Ovary (tissue), 9 donors: ENCODE measurements around the gene QPRT. TPM values are rescaled to one million over a fixed set of nuclear protein-coding genes. Genes with fewer than 3 reads are reported as not detected.

Experiments used
- DNase-seq, 5 donors: peaks; one replicate each; pipeline ENCODE4 v3.0.0-alpha.2; 2019 to 2020
- H3K27ac ChIP-seq, 2 donors: fragments of 200-600 bp; one replicate each; pipeline versions ENCODE4 v1.5.1 to v1.8.0; 2019 to 2022
- H3K27me3 ChIP-seq: fragments of 200-600 bp; one replicate; pipeline ENCODE4 v1.8.0; 2022
- H3K36me3 ChIP-seq: fragments of 200-600 bp; sonication (generic); one replicate; pipeline ENCODE4 v1.5.1; 2019
- H3K4me1 ChIP-seq: one replicate; pipeline ENCODE4 v1.8.1; 2013; ENCODE audit warnings: mild to moderate bottlenecking, moderate library complexity; ENCODE audit not compliant: insufficient read depth
- H3K4me3 ChIP-seq: fragments of 200-600 bp; sonication (generic); one replicate; pipeline ENCODE4 v1.5.1; 2017
- H3K9me3 ChIP-seq, 2 donors: fragments of 200-600 bp in 1 of 2; sonication (generic) in 1 of 2; one replicate each; pipeline versions ENCODE4 v1.5.1 to v1.8.1; 2013 to 2019; ENCODE audit warnings: mild to moderate bottlenecking in 1 of 2, moderate library complexity in 1 of 2
- EP300 ChIP-seq: sonication (generic); formaldehyde crosslinking; IDR thresholded peaks from one replicate; pipeline ENCODE4 v1.6.1; 2017; ENCODE audit warnings: antibody characterized with exemption
- POLR2A ChIP-seq: fragments of 450-650 bp; IDR thresholded peaks from one replicate; pipeline ENCODE4 v1.6.1; 2017; ENCODE audit warnings: antibody characterized with exemption, mild to moderate bottlenecking, moderate library complexity
- WGBS, 3 donors: extraction: QIAGEN DNeasy Blood & Tissue Kit in 1 of 3; methylation state at CpG; one replicate each; pipeline versions ENCODE4 v1.1.5 to v1.1.7; 2013 to 2017; 5-methylcytosine and 5-hydroxymethylcytosine counted together
- intact Hi-C, 4 donors: fragments of 100-400 bp; cut with DNase I; formaldehyde crosslinking; loops; one replicate each; pipeline versions ENCODE4 v1.11.0 to v1.15.1; 2022 to 2023
- polyA plus RNA-seq, 2 donors: library from polyadenylated mRNA; stranded (reverse); fragments of 200-250 nt in 1 of 2; fragments of 350-450 nt in 1 of 2; fragmentation: Illumina TruSeq in 1 of 2; extraction: RNeasy Lipid Tissue Mini Kit (QIAGEN cat#74804) in 1 of 2; gene quantifications; one replicate each; pipeline ENCODE4 v1.2.3, GENCODE V29; 2013 to 2014
- total RNA-seq, 7 donors: library from RNA; depleted of rRNA in 2 of 7; stranded (reverse); fragments of >200 nt in 2 of 7; fragmentation: NEBNext Ultra II Directional in 3 of 7; extraction: Animal tissue kit (Norgen Biotek cat#: 25700) in 3 of 7; gene quantifications; one replicate each; pipeline versions ENCODE4 v1.1.0 to v1.2.4, GENCODE V29; 2016 to 2023
- TF ChIP-seq, protein P1 (sequence below), 3 donors: fragments of 450-650 bp in 2 of 3; fragments of 200-600 bp in 1 of 3; IDR thresholded peaks; one replicate each; pipeline versions ENCODE4 v1.5.1 to v1.8.0; 2016 to 2022; ENCODE audit warnings: antibody characterized with exemption in 3 of 3, mild to moderate bottlenecking in 1 of 3
- donor health status: DM: no; HTN: no; CAD: no; lungs with moderate emphysema.
- donor health status: DM: no; HTN: no; CAD: no.
- donor health status: Bipolar disorder and iron deficiency.
- donor health status: DM: yes; HTN: yes; CAD: no.
- donor health status: DM: no; HTN: no; CAD: no.
- donor health status: DM: yes; HTN: yes; CAD: no.

Gene QPRT
- total and polyA plus RNA-seq, 9 donors = 21.4 to 67.9 (median 43.1) TPM

DNA sequence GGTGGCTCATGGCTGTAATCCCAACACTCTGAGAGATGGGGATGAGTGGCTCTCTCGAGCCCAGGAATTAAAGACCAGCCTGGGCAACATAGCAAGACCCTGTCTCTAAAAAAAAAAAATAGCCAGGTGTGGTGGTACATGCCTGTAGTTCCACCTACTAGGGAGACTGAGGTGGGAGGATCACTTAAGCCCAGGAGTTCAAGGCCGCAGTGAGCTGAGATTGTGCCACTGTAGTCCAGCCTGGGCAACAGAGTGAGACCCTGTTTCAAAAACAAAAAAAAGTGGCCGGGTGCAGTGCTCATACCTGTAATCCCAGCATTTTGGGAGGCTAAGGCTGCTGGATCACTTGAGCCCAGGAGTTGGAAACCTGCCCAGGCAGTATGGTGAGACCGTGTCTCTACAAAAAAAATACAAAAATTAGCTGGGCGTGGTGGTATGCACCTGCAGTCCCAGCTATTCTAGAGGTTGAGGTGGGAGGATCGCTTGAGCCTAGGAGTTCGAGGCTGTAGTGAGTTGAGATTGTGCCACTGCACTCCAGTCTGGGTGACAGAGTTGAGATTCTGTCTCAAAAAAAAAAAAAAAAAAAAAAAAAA is 63.8 kb downstream of the QPRT start:
- H3K27ac ChIP-seq = no peak overlapping the region
- H3K4me3 ChIP-seq = no peak overlapping the region
- H3K4me1 ChIP-seq = no peaks in the 10 kb centered on the region
- TF ChIP-seq POLR2A (no peak), EP300 (no peak)
- TF ChIP-seq, protein P1, sequence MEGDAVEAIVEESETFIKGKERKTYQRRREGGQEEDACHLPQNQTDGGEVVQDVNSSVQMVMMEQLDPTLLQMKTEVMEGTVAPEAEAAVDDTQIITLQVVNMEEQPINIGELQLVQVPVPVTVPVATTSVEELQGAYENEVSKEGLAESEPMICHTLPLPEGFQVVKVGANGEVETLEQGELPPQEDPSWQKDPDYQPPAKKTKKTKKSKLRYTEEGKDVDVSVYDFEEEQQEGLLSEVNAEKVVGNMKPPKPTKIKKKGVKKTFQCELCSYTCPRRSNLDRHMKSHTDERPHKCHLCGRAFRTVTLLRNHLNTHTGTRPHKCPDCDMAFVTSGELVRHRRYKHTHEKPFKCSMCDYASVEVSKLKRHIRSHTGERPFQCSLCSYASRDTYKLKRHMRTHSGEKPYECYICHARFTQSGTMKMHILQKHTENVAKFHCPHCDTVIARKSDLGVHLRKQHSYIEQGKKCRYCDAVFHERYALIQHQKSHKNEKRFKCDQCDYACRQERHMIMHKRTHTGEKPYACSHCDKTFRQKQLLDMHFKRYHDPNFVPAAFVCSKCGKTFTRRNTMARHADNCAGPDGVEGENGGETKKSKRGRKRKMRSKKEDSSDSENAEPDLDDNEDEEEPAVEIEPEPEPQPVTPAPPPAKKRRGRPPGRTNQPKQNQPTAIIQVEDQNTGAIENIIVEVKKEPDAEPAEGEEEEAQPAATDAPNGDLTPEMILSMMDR (IDR thresholded peaks at IDR 0.05) = no peak
- H3K36me3 ChIP-seq = no peaks in the 10 kb centered on the region
- DNase-seq = no peak
- intact Hi-C loops = loop anchor here in 2 of 4 donors (10.0 kb wide), 2 partner anchors 52 to 738 kb away; partner anchors contain the start of gene KIF22 (in 1 of the 2)
- WGBS, 3 donors = 82 to 88% (median 83%) methylated on average over 7 of the region's 7 CpGs
- H3K9me3 ChIP-seq = no peaks in the 10 kb centered on the region
- no peaks in the 10 kb centered on the region for H3K27me3 ChIP-seq

DNA sequence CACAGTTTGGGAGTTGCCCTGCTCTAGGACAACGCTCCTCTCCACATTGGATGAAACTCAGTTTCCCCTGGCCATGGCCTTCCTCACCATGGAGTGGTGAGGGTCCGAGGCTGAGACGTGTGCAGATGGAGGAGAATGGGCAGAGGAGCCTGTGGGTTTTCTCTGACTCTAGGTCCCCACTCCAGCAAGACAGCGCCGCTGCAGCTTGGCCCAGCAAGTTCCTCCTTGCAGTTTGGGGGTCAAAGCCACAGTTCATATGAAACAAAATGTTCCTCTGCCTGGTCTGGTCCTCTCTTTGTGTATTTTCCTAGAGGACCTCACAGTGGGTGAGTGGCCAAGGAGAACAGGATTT is 64.5 kb downstream of the QPRT start:
- intact Hi-C loops = loop anchor here in 2 of 4 donors (10.0 kb wide), 2 partner anchors 51 to 739 kb away; partner anchors contain the start of gene KIF22 (in 1 of the 2)
- H3K27me3 ChIP-seq = no peaks in the 10 kb centered on the region
- no peak overlapping the region for H3K4me3 ChIP-seq
- H3K9me3 ChIP-seq = no peaks in the 10 kb centered on the region
- WGBS, 3 donors = 94 to 97% (median 96%) methylated on average over 5 of the region's 5 CpGs
- DNase-seq = no peak
- H3K4me1 ChIP-seq = no peaks in the 10 kb centered on the region
- no peak for TF ChIP-seq POLR2A
- TF ChIP-seq, protein P1 (IDR thresholded peaks at IDR 0.05) = no peak
- no peak for TF ChIP-seq EP300
- no peaks in the 10 kb centered on the region for H3K36me3 ChIP-seq
- H3K27ac ChIP-seq = no peak overlapping the region

DNA sequence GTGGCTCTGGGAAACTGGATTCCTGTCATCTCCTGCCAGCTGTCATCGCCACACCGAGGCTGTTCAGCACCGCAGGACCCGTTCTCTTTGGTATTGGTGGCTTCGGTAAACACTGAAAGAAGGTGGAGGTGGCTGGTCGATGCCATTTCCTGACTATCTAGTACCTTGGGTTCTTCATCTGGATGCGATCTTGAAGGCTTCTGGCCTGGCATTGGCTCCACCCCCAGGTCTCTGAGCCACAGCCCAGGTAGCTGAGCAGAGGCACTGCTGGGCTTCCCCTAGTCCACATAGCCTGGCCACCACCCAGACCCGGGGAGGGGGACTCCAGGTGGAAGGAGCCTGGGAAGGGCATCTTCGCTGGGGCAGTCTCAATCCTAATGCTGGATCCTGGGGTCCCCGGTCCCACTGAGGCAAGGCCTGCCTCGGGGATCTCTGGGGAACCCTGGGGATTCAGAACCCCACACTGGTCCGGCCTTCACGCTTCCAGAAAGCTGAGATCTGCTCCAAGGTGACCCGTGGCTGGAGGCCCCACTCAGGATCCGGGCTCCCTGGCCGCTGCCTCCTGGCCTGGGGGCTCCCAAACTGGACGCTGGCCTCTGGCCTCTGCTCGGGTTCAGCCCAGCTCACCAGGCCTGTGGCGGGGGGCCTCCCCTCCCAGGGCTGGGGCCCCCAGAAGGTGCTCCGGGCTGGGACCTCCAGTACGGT is 65.0 kb downstream of the QPRT start:
- 85 to 89% (median 87%) methylated on average over 16 to 21 of the region's 21 CpGs for WGBS, 3 donors
- Histone ChIP-seq H3K36me3 (no peaks in the 10 kb centered on the region), H3K27me3 (no peaks in the 10 kb centered on the region), H3K4me1 (no peaks in the 10 kb centered on the region), H3K4me3 (no peak overlapping the region), H3K27ac (no peak overlapping the region), H3K9me3 (no peaks in the 10 kb centered on the region)
- TF ChIP-seq POLR2A (no peak), EP300 (no peak)
- TF ChIP-seq, protein P1 (IDR thresholded peaks at IDR 0.05) = no peak
- no peak for DNase-seq
- intact Hi-C loops = loop anchor here in 2 of 4 donors (10.0 kb wide), 2 partner anchors 51 to 739 kb away; partner anchors contain the start of gene KIF22 (in 1 of the 2)

DNA sequence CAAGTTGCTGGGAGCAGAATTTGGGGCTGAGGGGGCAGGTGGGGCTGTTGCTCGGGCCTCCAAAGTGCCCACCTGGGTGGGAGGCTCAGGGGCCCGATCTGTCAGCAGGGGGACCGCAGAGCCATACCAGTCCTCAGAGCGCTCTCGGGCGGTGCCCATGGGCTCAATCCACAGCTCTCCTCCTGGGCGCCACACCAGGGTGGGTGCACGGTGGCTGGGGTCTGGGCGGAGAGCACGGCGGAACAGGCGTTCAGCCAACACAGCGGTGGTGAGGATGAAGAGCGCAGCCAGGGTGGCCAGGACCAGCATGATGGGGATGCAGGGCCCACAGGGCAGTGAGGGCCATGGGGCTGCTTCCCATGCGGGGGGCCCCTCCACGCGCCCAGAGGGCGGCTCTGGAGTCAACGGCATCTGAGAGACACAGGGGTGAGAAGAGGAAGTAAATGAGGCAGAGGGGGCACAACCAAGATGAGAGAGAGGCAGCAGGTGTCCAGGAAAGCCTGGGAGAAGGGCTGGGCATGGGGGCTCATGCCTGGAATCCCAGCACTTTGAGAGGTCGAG is 65.6 kb downstream of the QPRT start:
- Histone ChIP-seq H3K36me3 (no peaks in the 10 kb centered on the region), H3K27ac (no peak overlapping the region), H3K9me3 (no peaks in the 10 kb centered on the region), H3K27me3 (no peaks in the 10 kb centered on the region), H3K4me3 (no peak overlapping the region), H3K4me1 (no peaks in the 10 kb centered on the region)
- intact Hi-C loops = loop anchor here in 2 of 4 donors (10.0 kb wide), 2 partner anchors 50 to 740 kb away; partner anchors contain the start of gene KIF22 (in 1 of the 2)
- no peak for DNase-seq
- WGBS, 3 donors = 87 to 90% (median 90%) methylated on average over 20 of the region's 20 CpGs
- no peak for TF ChIP-seq EP300
- TF ChIP-seq, protein P1 (IDR thresholded peaks at IDR 0.05) = no peak
